Hepatocyte (in vitro differentiated cells): ENCODE data around the gene WNT2. TPM values are rescaled to one million over a fixed set of nuclear protein-coding genes. Genes with fewer than 3 reads are reported as not detected.

Experiments
- DNase-seq: peaks from one replicate; pipeline ENCODE4 v3.0.0-alpha.2; 2016; ENCODE audit warnings: low spot score
- H2AFZ ChIP-seq: fragments of 200-600 bp; sonication (generic); 2 replicates; pipeline ENCODE4 v1.6.0; 2016; ENCODE audit warnings: antibody characterized with exemption, mild to moderate bottlenecking
- H3K27ac ChIP-seq: fragments of 200-600 bp; sonication (generic); 2 replicates; pipeline ENCODE4 v1.5.1; 2016; ENCODE audit warnings: mild to moderate bottlenecking
- H3K27me3 ChIP-seq: fragments of 200-600 bp; sonication (generic); 2 replicates; pipeline ENCODE4 v1.6.1; 2016
- H3K36me3 ChIP-seq: fragments of 200-600 bp; sonication (generic); replicated peaks from 2 replicates; pipeline ENCODE4 v1.5.1; 2016; ENCODE audit warnings: low read depth; ENCODE audit not compliant: insufficient read depth
- H3K4me1 ChIP-seq: fragments of 200-600 bp; sonication (generic); 2 replicates; pipeline ENCODE4 v1.5.1; 2016; ENCODE audit warnings: mild to moderate bottlenecking, moderate library complexity; ENCODE audit not compliant: insufficient read depth
- H3K4me2 ChIP-seq: fragments of 200-600 bp; sonication (generic); 2 replicates; pipeline ENCODE4 v1.6.0; 2016
- H3K4me3 ChIP-seq: fragments of 200-600 bp; sonication (generic); 2 replicates; pipeline ENCODE4 v1.5.1; 2016; ENCODE audit warnings: mild to moderate bottlenecking
- H3K79me2 ChIP-seq: fragments of 200-600 bp; sonication (generic); 2 replicates; pipeline ENCODE4 v1.6.0; 2017; ENCODE audit warnings: mild to moderate bottlenecking
- H3K9me2 ChIP-seq: fragments of 200-600 bp; sonication (generic); replicated peaks from 2 replicates; pipeline ENCODE4 v1.6.0; 2017; ENCODE audit warnings: mild to moderate bottlenecking; ENCODE audit not compliant: insufficient read depth
- H3K9me3 ChIP-seq: fragments of 200-600 bp; sonication (generic); 2 replicates; pipeline ENCODE4 v1.5.1; 2016; ENCODE audit warnings: low read depth, mild to moderate bottlenecking
- H4K20me1 ChIP-seq: fragments of 200-600 bp; sonication (generic); 2 replicates; pipeline ENCODE4 v1.6.0; 2016; ENCODE audit warnings: mild to moderate bottlenecking; ENCODE audit not compliant: insufficient read depth, poor library complexity, severe bottlenecking
- CTCF ChIP-seq: fragments of 200-600 bp; sonication (generic); IDR thresholded peaks from 2 replicates; pipeline ENCODE4 v1.5.1; 2016; ENCODE audit warnings: antibody characterized with exemption, mild to moderate bottlenecking; ENCODE audit not compliant: poor library complexity
- EZH2 ChIP-seq: fragments of 200-600 bp; sonication (generic); IDR thresholded peaks from 2 replicates; pipeline ENCODE4 v1.6.1; 2016; ENCODE audit warnings: antibody characterized with exemption, mild to moderate bottlenecking, borderline replicate concordance
- EZH2phosphoT487 ChIP-seq: fragments of 200-600 bp; sonication (generic); IDR thresholded peaks from one replicate; pipeline ENCODE4 v1.6.1; 2018; ENCODE audit warnings: antibody characterized with exemption, mild to moderate bottlenecking, low read depth, moderate library complexity; ENCODE audit not compliant: unreplicated experiment, severe bottlenecking
- WGBS: methylation state at CpG from one replicate; pipeline ENCODE4 v1.1.6; 2016; ENCODE audit warnings: low lambda C conversion rate; ENCODE audit errors: missing lambda C conversion rate; 5-methylcytosine and 5-hydroxymethylcytosine counted together
- polyA plus RNA-seq: library from polyadenylated mRNA; unstranded; fragments of >200 nt; fragmentation: Nextera tagmentation; extraction: Ambion mirVana; gene quantifications from 2 replicates; pipeline ENCODE4 v1.2.1, GENCODE V29; 2016
- total RNA-seq: library from RNA; depleted of rRNA; stranded (reverse); fragments of >200 nt; gene quantifications from 2 replicates; pipeline ENCODE4 v1.2.3, GENCODE V29; 2014

The WNT2 gene
- total and polyA plus RNA-seq, 2 experiments from 2014 or later: 17.6 to 26.3 TPM

- H3K4me1 ChIP-seq: no peaks in the 10 kb centered on the region
- H3K9me2 ChIP-seq: no peaks in the 10 kb centered on the region
- H3K4me2 ChIP-seq: no peak overlapping the region
- H3K27ac ChIP-seq: no peak overlapping the region
- no peaks in the 10 kb centered on the region for H3K9me3 ChIP-seq
- no peak overlapping the region for H3K4me3 ChIP-seq
- H3K27me3 ChIP-seq: no peaks in the 10 kb centered on the region
- no peak overlapping the region for H2AFZ ChIP-seq
- H3K36me3 ChIP-seq: no peaks in the 10 kb centered on the region
- no peaks in the 10 kb centered on the region for H4K20me1 ChIP-seq
- TF ChIP-seq CTCF: no peak
- no peak for TF ChIP-seq EZH2phosphoT487
- no peak for TF ChIP-seq EZH2
- no peak for DNase-seq
- H3K79me2 ChIP-seq: no peaks in the 10 kb centered on the region
Observed at GRCh38 chr7:117362294-117362888, 39.5 kb upstream of the WNT2 start.

DNA sequence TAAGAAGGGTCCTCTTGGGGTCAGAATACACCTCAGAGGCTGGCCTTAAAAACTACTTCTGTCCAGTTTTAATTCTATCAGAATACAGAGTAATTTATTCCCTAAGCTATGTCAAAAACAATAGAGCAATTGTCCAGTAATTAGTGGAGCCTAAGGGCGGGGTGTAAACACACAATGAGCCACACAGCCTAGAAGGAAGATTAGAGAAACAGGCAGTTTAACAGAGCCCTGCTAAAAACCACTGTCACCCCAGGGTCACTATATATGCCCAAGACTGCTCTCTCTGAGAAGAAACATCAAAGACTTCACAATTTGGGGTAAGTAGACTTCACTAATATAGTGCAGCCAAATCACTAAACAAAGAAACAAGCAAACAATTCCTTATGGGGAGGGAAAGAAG is 27.2 kb upstream of the WNT2 start:
- Histone ChIP-seq H3K4me2 (no peak overlapping the region), H2AFZ (no peak overlapping the region), H3K4me1 (no peaks in the 10 kb centered on the region), H3K4me3 (no peak overlapping the region), H3K27me3 (no peaks in the 10 kb centered on the region), H3K27ac (no peak overlapping the region), H3K36me3 (no peaks in the 10 kb centered on the region), H3K9me3 (peaks cover 3% of the 10 kb centered on the region), H3K79me2 (no peaks in the 10 kb centered on the region), H3K9me2 (no peaks in the 10 kb centered on the region), H4K20me1 (no peaks in the 10 kb centered on the region)
- no peak for DNase-seq
- 82% methylated on average over 1 of the region's 1 CpG for WGBS
- TF ChIP-seq EZH2phosphoT487 (no peak), CTCF (no peak), EZH2 (no peak)

GRCh38 chr7:117349570-117349969 is 26.7 kb upstream of the WNT2 start:
- TF ChIP-seq EZH2 (no peak), CTCF (no peak)
- Histone ChIP-seq H3K79me2 (no peaks in the 10 kb centered on the region), H2AFZ (no peak overlapping the region), H3K4me3 (no peak overlapping the region), H3K36me3 (no peaks in the 10 kb centered on the region), H3K9me3 (peaks cover 3% of the 10 kb centered on the region), H3K4me1 (no peaks in the 10 kb centered on the region), H3K27me3 (no peaks in the 10 kb centered on the region), H3K27ac (no peak overlapping the region), H4K20me1 (no peaks in the 10 kb centered on the region), H3K4me2 (no peak overlapping the region), H3K9me2 (no peaks in the 10 kb centered on the region)
- no peak for DNase-seq
- 82% methylated on average over 2 of the region's 2 CpGs for WGBS
